Stimulated activated CD4-positive, alpha-beta T cell treated with anti-CD3 and anti-CD28 coated beads, Interleukin-1b, Interleukin-23, amount 100 ng/mL, for 1 hour (primary cell): Measurements from ENCODE around the gene OSBPL8.
"Not testable (repeated sequence)": the region's sequence is repeated elsewhere in the genome, so short reads cannot be mapped to it uniquely, and the experiment has no call there.

Source experiments
- DNase-seq, 2 donors: peaks; one replicate each; pipeline ENCODE4 v3.0.0-alpha.2; 2020; ENCODE audit warnings: low read depth in 2 of 2

Gene OSBPL8

GRCh38 chr12:76360316-76360715 is 199.3 kb downstream of the OSBPL8 start:
- DNase-seq = no peak

- DNase-seq = no peak
Observed at GRCh38 chr12:76356071-76356470, 203.5 kb downstream of the OSBPL8 start.

- DNase-seq = peak; percentile 57 to 62
Observed at GRCh38 chr12:76348079-76348901, 211.3 kb downstream of the OSBPL8 start, which contains the start of gene BBS10. Gene BBS10 (minus strand): TSS chr12:76348415. CDS start chr12:76348358, 57 bp downstream.

GRCh38 chr12:76346798-76347420 is 212.7 kb downstream of the OSBPL8 start:
- DNase-seq = no peak

GRCh38 chr12:76346236-76346635 is 213.3 kb downstream of the OSBPL8 start:
- DNase-seq = no peak

GRCh38 chr12:76345569-76345968 is 214.0 kb downstream of the OSBPL8 start:
- no peak for DNase-seq

- no peak for DNase-seq
Observed at GRCh38 chr12:76341436-76342030, 218.0 kb downstream of the OSBPL8 start.

GRCh38 chr12:76340680-76341435 is 218.7 kb downstream of the OSBPL8 start:
- no peak for DNase-seq

GRCh38 chr12:76337583-76337982 is 222.0 kb downstream of the OSBPL8 start:
- no peak for DNase-seq

GRCh38 chr12:76332606-76333005 is 227.0 kb downstream of the OSBPL8 start:
- no peak for DNase-seq

GRCh38 chr12:76329606-76330005 is 230.0 kb downstream of the OSBPL8 start:
- no peak for DNase-seq

GRCh38 chr12:76329159-76329558 is 230.4 kb downstream of the OSBPL8 start:
- no peak for DNase-seq

- not testable (repeated sequence) for DNase-seq
Observed at GRCh38 chr12:76319595-76320319, 239.8 kb downstream of the OSBPL8 start.

- no peak for DNase-seq
Observed at GRCh38 chr12:76318773-76319594, 240.6 kb downstream of the OSBPL8 start.

GRCh38 chr12:76317976-76318375 is 241.6 kb downstream of the OSBPL8 start:
- DNase-seq = no peak

- no peak for DNase-seq
Observed at GRCh38 chr12:76316468-76316867, 243.1 kb downstream of the OSBPL8 start.

- no peak for DNase-seq
Observed at GRCh38 chr12:76313299-76313698, 246.3 kb downstream of the OSBPL8 start.

- no peak for DNase-seq
Observed at GRCh38 chr12:76312315-76312714, 247.3 kb downstream of the OSBPL8 start.

GRCh38 chr12:76311796-76312195 is 247.8 kb downstream of the OSBPL8 start:
- no peak for DNase-seq

GRCh38 chr12:76310110-76310509 is 249.5 kb downstream of the OSBPL8 start:
- no peak for DNase-seq
